Measurements from ENCODE around the gene OIP5.
"Not testable (repeated sequence)": the region's sequence is repeated elsewhere in the genome, so short reads cannot be mapped to it uniquely, and the experiment has no call there.

Gene OIP5

DNA sequence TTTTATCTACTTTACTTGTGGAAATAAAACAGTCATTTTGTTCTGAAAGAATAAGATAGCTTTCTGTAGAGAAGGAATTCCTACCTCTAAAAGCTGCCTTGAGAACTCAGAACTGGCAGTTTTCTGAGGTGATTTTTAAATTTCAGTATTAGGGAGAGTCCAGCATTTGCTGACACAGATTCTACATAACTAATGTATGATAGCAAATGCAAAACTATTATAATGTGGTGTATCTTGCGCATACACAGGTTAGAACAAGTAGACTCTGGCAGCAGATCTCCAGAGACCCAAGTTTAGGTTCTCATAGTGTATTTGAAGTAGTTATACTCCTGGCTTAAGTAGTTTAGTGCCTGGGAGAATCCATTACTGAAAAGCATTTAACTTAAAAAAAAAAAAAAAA is 30.8 kb downstream of the OIP5 start:
- DNase-seq, result no peak

DNA sequence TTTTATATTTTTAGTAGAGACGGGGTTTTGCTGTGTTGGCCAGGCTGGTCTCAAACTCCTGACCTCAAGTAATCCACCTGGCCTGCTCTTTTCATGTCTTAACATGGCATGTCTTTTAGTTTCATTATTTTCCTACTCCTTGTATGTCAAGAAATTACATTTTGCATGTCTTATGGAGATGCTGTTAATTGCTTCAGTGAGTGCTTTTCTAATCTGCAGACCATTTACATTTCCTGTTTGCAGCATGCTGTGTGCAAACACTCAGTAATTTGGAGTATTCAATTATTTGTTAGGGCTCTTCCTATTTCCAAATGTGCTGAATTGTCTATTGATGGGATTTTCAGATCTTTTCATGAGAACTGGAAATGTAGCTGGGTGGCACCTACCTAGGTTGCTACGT is 31.3 kb downstream of the OIP5 start:
- not testable (repeated sequence) for DNase-seq

GRCh38 chr15:41292521-41292920 is 39.9 kb downstream of the OIP5 start:
- no peak for DNase-seq

- DNase-seq, result no peak
Observed at GRCh38 chr15:41291065-41291631, 41.2 kb downstream of the OIP5 start.

DNA sequence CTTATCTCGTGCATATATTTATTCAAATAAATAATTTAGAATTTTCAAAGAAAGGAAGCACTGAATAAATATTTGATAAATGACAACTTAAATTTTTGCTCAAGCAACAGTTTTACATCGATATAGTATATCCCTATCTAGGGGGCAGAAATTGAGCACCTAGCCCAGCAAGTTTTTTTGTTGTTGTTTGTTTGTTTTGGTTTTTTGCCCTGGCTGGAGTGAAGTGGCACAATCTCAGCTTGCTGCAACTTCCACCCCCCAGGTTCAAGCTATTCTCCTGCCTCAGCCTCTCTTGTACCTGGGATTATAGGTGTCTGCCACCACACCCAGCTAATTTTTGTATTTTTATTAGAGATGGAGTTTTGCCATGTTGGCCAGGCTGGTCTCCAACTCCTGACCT is 42.4 kb downstream of the OIP5 start:
- no peak for DNase-seq

- no peak for DNase-seq
Observed at GRCh38 chr15:41288464-41288863, 43.9 kb downstream of the OIP5 start.

- DNase-seq, result no peak
Observed at GRCh38 chr15:41286665-41287333, 45.6 kb downstream of the OIP5 start.

GRCh38 chr15:41285285-41285684 is 47.1 kb downstream of the OIP5 start:
- DNase-seq, result no peak

- DNase-seq, result no peak
Observed at GRCh38 chr15:41284427-41285177, 47.8 kb downstream of the OIP5 start.

- peak; percentile 97 to 98 for DNase-seq
Observed at GRCh38 chr15:41283653-41284426, 48.6 kb downstream of the OIP5 start.

GRCh38 chr15:41282980-41283652 is 49.3 kb downstream of the OIP5 start:
- DNase-seq, result not testable (repeated sequence)

DNA sequence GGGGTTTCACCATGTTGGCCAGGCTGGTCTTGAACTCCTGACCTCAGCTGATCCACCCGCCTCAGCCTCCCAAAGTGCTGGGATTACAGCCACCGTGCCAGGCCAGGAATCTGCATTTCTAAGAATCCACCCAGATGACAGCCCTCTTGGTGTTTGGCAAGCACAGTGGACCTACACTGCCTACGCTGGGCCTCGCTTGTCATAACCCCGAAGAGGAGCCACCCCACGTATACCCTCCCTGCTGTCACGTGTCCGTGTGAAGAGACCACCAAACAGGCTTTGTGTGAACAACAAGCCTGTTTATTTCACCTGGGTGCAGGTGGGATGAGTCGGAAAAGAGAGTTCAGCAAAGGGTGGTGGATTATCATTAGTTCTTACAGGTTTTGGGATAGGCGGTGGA is 50.0 kb downstream of the OIP5 start:
- DNase-seq, result not testable (repeated sequence)

DNA sequence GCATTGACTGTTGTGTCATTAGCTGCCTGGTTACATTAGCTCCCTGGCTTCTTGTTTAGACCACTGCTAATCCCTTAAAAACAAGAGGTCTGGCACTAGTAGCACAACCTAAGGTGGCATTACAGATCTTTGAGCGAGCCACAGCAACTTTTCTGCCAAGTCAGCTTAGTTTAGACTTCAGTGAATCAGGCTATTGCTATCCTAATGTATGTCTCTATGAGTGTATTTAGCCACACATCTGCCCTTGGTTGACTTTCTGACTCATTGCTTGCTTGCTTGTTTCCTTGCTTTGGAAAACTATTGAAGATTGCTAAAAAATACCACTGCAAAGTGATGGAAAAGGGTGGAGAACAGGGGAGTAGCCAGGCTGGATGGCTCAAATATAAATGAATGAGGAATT is 51.2 kb downstream of the OIP5 start:
- no peak for DNase-seq

DNA sequence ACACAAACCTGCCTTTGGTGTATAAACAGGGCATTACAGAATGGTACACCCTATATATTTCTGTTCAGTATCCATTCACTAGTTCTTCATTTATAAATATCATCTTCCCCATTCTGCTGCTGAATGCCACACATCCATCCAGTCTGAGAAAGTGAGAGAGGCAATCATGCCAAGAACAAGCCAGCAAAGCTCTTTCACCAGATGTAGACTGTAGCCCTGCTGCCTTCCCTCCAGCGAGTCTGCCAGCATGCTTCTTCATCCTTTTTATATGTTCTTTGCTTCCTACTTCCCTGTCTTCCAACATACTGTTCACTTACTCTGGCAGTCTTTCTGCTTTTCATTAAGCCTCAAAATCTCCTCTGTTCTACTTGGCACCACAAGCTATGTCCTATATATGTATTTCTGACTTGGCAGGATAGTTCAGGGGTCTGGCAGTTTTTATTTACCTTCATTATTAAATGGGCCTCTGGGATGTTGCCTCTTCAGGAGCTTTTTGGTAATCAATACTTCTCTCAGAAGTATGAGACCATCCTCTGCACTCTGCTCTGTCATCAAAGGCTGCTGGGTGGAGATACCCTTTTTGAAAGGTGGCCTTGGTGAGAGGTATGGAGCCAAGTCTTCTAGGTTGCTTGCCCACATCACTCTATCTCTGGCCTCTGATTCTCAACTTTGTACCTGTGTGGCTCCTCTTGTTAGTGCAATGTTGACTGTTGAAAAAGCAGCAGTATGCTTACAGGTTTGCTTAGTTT is 52.7 kb downstream of the OIP5 start:
- no peak for DNase-seq

DNA sequence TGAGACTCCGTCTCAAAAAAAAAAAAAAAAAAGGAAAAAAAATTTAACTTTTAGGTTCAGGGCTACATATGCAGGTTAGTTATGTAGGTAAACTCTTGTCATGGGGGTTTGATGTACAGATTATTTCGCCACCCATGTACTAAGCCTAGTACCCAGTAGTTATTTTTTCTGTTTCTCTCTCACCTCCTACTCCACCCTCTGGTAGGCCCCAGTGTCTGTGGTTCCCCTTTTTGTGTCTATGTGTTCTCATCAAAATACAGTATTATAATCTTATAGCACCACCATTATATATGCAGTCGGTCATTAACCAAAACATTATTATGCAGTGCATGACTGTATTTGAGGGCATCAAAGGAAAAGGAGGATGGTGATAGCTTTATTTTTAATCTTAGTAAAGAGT is 54.1 kb downstream of the OIP5 start:
- no peak for DNase-seq

- no peak for DNase-seq
Observed at GRCh38 chr15:41276831-41277230, 55.6 kb downstream of the OIP5 start.

- DNase-seq, result no peak
Observed at GRCh38 chr15:41269887-41270286, 62.5 kb downstream of the OIP5 start.

DNA sequence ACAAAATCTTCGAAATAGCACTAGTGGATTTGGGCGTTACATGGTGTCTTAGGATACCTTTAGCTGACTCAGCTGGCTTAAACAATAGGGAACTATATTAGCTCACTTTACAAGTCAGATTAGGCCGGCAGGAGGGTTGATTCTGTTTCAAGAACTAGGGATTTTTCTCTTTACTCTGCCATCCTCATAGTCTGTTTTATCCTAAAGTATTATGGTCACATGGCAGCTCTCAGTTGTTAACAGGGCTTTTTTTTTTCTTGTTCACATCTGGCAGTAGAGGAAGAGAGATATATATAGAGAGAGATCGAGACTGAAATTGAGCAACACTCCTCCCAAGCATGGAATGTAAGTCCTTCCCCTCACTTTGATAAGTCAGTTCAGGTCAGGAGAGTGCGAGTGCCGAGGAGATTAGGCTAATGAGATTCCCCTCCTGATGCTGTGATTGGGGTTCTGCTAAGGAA is 68.5 kb downstream of the OIP5 start:
- DNase-seq, result no peak

GRCh38 chr15:41262571-41262970 is 69.8 kb downstream of the OIP5 start:
- DNase-seq, result no peak

DNA sequence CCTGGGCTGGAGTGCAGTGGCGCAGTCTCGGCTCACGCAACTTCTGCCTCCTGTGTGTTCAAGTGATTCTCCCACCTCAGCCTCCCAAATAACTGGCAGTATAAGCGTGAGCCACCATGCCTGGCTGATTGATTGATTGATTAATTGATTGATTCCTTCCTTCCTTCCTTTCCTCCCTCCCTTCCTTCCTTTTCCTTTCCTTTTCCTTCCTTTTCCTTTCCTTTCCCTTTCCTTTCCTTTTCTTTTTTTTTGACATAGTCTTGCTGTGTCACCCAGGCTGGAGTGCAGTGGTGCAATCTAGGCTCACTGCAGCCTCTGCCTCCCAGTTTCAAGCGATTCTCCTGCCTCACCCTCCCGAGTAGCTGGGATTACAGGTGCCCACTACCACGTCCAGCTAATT is 71.5 kb downstream of the OIP5 start:
- DNase-seq, result not testable (repeated sequence)

- DNase-seq, result no peak
Observed at GRCh38 chr15:41259546-41260189, 72.7 kb downstream of the OIP5 start.

Measured in activated CD4-positive, alpha-beta T cell treated with anti-CD3 and anti-CD28 coated beads for 4 hours (primary cell).